NCI-H2107 (cell line): Measurements from ENCODE around the gene XIRP2.
"Not testable (repeated sequence)": the region's sequence is repeated elsewhere in the genome, so short reads cannot be mapped to it uniquely, and the experiment has no call there.

Experiments used
- DNase-seq: peaks from one replicate; lab custom pipeline; 2025; lab: John Stamatoyannopoulos, UW

The XIRP2 gene

DNA sequence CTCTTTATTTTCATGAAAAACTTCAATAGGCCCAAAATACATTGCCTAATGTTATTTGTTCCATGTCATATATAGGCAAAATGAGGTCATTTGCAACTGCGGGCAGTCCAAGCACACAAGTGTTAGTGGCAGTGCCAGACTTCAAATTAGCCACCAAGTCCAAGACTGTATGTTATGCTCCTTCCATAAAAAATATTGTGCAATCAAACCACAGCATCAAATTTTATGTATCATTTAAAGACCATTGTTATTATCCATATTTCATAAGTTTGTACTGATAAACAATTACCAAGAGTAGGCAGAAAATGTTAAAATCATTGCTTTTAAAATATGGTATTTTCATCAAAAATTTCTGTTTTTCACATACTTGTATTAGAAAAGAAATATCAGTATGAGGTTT, 54.1 kb downstream of the XIRP2 start:
- DNase-seq, result no peak

DNA sequence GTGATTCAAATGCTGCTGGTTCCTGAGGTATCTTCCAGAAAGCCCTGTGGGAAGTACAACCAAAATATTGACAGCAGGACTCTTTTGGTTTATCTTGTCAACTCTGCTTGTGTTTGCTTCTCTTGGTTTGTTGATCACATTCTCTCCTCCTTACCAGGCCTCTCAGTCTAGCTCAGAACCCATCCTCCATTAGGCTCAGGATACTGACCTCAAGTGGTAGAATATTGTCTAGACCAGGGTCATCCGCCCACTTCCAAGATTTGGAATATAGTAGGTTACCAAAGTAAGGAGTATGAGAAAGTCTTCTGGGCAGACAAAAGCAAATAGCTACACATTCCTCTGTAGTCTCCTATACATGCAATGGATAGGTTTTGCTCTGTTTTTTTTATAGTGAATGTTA, 56.6 kb downstream of the XIRP2 start:
- DNase-seq, result no peak

DNA sequence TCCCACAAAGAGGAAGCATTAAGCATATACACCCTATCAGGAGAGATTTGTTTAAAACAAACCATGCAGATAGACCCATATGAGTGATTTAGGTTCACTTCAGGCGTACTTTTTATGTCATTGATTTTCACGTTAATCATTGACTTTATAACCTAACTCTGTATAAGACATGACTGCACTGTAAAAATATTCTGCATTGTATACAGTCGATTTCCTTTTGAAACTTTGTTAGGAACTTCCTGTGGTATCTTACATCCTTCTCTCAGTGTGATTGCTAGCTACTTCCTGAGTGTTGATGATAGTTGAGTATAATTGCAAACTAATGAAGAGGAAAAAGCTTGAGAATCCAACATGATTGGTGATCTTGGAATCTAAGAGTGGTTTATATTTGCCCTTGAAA, 69.4 kb downstream of the XIRP2 start:
- DNase-seq, result no peak

DNA sequence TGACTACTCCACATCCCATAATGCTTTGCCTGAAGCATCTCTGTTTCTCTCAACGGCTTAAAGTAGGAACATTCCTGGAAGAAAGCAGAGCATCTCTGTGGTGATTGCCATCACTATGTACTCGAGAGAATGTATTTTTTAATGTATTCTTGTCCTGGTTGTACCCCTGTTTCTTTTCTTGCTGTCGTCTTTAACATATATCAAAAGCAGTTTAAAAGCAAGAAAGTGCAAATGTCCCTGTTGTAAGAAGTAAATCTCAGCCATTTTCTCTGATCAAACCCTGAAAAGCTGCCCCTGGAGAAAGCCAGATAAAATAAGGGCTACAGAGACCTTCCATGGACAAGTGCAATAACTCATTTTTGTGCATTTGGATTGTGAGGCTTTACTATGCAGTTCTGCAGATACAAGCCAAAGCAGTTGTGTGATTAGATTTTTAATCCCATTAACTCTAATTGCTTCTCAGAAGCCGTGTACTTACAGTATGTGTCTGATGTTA, 70.8 kb downstream of the XIRP2 start:
- DNase-seq, result no peak

DNA sequence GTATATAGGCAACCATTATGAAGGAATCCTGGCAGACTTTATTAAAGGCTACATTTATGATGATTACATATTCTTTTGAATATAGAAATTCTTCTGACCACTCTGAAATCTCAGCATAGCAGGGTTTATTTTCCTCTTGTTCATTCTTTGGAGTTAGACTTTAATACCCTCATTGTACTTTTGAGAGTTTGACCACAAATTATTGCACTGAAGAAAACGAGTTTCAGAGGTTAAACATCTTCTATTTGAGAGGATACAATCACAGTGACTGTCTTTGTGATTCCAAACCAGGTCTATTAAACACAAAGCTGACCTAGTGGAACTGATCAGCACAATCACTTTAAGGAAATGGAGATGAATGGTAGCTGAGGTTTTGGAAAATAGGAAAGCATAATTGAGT, 71.3 kb downstream of the XIRP2 start:
- no peak for DNase-seq

DNA sequence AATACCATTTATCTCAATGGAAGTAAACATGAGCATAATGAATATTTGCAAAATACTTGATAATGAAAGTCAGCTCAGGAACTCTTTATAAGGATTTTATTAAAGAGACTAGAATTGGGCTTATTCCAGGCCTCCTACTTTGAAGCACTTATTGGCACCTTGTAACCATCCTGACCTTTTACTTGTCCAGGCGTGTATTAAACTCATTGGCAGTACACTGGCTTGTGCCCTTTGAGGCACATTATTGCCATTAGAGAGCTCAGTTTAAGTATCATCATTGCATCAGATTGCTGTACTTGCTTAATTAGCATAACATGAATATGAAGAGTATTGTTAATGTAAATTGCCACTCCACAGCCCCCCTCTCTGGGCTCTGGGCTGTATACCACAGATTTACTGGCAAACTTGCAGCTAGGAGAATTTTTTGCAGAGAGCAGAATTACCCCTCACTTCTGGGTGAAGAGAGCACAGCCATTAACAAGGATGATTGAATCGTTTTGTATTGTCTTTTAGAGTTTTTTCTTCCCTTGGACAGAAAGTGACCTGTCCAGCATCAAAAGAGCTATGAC, 72.5 kb downstream of the XIRP2 start:
- no peak for DNase-seq

DNA sequence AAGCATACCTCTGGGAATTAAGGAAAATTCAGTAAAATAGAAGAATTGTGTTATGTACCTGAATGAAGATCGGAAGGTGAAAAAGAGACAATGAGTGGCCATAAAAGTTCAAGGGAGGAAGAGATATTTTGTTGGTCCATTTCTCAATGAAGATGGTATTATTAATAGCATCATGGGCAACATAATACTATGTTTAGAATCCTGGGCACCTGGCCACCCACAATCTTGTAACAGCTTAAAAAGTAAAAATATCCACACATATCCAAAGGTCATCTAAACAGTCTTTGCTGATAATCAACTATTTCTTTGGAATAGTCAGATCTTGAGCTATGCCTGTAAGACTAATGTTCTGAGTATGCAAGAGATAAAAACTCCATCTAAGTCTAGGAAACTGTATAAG, 73.7 kb downstream of the XIRP2 start:
- no peak for DNase-seq

DNA sequence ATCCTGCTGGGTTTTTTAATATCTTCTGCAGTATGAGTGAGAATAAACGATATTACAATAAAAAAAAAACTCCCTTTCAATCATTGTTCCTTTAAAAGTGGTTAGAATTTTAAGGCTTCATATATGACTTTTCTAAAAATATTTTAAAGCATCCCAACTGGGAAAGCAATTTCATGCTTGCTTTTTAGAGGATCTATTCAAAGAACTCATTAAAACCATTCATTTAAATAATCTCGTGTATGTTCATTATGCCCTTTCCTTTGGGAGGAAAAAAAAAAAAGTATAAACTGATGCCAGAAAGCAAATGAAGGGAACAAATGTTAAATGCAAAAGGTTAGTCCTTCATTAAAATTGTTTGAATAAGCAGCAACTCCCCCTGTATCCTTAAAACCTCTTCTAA, 81.2 kb downstream of the XIRP2 start:
- no peak for DNase-seq

DNA sequence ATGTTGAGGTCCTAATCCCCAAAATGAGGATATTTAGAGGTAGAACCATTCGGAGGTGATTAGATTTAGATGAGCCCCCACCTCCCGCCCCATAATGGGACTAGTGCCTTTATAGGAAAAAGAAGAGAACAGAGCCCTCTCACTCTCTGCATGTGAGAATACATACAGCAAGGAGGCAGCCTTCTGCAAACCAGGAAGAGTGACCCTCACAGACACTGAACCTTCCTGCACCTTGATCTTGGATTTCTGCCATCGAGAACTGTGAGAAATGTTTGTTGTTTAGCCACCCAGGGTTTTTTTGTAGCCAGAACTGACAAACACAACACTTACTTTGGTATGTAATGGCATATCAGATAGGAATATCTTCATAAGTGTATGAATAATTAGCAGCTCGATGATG, 83.7 kb downstream of the XIRP2 start:
- no peak for DNase-seq

DNA sequence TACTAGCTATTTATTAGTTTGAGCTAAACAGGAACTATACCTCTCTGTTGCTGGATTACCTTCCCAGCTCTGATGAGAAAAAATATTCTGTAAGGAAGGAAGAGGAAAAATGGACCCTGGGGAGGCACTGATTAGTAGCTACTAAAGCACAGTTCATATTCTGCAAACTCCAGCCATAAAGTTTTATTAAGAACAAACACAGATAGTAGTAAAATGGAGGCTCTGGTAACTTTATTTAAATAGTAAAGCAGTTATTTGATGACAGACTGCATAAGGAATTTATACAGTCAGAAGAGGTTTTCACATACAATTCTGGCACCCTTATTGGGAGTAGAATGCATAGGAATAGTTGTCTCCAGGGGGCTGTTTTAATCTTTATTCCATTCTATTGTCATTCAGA, 84.1 kb downstream of the XIRP2 start:
- DNase-seq, result no peak

DNA sequence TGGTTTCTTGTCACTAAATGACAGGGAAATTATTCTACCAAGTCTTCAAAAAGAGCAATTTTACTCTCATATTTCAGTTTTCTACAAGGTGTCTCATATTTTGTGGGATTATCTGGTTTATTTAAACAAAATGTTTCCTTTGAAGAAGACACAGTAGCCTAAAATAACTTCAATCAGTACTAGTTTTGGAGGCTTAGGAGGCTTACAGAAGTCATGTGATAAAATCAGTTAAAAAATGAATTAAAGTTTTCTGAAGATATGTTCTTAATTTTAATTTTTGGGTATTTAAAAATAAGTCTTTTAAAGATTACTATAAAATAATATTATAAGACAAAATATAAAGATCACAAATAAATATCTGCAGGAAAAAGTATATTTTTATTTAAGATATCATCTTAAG, 95.9 kb downstream of the XIRP2 start:
- DNase-seq, result no peak

DNA sequence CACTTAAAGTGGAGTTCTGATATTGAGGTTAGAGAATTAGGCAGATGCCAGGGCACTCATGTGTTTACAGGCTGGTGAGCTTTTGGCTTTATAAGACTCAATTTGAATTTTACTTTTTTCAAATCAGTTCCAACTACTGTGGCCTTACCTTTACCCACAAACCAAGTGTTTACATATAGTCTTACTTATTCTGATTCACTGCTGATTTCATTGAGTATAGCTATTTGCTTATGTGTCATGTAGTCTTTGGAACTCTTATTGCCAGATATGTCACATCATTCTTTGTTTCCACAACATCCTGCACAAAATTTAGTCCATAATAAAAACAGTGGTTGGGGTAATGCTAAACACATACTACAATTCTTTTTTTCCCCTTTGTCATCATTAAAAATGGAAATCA, 96.5 kb downstream of the XIRP2 start:
- DNase-seq, result no peak

DNA sequence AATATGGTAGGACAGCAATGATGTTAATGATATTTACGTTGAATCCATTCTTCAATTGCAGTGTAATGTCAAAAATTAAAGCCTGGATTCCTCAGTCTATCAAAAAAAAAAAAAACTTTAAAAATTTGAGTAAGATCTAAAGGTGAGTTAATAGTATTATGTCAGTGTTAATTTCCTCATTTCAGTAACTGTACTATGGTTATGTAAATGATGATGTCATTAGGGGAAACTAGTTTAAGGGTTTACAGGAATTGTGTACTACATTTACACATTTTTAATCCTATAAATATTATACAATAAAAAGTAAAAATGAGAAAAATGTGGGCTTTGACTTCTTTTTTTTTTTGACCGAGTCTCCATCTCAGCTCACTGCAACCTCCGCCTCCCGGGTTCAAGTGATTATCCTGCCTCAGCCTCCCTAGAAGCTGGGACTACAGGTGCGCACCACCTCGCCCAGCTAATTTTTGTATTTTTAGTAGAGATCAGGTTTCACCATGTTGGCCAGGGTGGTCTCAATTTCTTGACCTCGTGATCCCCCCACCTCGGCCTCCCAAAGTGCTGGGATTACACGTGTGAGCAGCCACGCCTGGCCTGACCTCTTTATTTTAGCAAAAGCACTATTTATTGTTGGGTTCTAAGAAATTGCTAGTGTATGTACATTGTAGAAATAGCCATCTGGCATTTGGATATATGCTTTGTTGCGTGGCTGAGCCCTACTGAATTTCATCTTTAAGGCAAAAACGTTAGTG, 106.5 kb downstream of the XIRP2 start:
- no peak for DNase-seq

DNA sequence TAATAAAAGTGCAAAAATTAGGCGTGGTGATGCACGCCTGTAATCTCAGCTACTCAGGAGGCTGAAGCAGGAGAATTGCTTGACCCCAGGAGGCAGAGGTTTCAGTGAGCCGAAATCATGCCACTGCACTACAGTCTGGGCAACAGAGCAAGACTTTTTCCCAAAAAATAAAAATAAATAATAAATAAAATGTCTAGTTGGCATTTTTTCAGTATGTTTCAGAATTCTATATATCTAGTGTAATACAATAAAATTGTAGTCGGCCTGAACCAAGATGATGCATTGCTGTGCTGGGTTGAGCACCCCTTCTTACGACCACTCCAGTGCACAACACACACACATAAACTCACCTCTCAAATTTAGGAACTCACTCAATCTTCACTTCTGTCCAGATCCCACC, 108.2 kb downstream of the XIRP2 start:
- no peak for DNase-seq

DNA sequence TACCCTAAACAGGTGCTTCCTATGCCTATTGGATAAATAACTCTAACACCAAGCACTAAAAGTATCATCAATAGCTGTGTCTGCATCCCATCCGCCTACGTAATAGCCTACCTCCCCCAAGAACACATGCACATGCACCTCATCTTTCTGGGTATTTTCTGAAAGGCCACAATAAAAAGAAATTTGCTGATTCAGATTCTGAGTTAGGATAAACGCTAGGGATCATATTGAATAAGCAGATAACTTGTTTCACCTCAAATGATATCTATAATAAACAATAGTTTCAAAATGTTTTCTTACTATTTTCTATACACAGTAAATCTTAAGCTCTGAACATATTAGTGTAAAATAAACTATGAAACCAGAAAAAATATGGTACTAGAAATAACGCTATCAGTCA, 112.9 kb downstream of the XIRP2 start:
- no peak for DNase-seq

DNA sequence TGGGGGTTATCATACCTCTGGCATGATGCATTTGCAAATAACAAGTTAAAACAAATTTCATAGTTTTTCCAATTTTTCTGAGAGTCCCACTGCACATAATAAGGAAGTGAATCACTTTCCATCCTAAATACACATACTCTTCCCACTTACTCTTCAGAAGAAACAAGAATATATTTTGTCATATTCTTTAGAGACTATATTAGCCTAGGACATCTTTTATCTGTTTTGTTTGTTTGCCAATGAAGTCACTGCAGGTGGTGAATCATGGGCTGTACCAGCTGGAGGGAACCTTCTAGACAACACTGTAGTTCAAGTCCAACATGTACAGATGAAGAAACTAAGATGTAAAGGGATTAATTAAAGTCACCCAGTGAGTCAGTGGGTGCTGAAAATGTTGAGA, 116.8 kb downstream of the XIRP2 start:
- no peak for DNase-seq

DNA sequence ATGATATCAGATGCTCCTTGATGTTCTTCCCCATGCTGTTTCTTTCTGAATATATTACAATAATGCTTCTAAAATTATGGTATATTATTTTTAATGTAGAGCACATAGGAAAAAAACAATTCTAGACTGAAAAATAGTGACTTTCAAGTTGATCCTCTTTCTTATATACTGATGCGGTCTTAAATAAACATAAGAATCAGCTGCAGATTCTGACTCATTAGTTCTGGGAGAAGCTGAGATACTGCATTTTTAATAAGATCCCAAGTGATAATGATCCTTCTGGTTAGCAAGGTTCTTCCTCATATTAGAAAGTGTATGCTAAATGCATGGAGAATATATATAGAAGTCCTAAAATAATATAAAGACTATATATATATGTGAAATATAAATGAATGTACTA, 124.9 kb downstream of the XIRP2 start:
- DNase-seq, result no peak

DNA sequence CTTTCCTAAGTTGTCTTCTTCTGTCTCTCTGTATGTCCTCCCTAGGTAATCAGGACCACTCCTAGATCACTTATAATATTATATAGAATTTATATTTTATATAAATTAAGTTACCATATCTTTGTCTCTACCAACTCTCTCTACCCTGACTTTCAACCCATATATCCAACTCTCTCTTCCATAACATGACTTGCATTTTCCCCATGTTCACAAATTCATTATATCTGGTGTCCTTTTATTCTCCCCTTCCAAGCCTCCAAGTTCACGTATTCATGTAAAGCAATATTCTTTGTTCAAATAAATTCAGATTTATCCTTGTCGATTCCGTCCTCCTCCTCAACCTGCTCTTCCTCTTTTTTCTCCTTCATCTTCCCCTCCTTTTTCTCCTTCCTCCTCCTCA, 127.5 kb downstream of the XIRP2 start:
- DNase-seq, result no peak

DNA sequence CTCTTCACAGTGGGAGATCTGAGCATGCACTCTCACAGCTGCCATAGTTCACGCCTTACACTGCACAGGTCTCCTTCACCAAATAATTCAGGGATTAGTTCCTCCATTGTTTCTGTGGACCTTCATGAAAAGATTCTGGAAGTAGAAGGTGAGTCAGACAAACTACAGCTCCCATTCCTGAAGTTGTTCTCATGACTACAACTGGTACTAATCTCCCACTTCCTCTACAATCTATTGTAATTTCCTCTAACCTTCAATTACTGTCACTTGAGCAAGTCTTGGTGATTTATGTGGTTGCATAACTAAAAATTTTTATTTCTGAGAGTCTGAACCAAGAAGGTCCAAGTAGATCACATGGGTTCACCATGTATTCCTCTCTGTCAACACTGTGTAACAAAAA, 128.7 kb downstream of the XIRP2 start:
- DNase-seq, result no peak

DNA sequence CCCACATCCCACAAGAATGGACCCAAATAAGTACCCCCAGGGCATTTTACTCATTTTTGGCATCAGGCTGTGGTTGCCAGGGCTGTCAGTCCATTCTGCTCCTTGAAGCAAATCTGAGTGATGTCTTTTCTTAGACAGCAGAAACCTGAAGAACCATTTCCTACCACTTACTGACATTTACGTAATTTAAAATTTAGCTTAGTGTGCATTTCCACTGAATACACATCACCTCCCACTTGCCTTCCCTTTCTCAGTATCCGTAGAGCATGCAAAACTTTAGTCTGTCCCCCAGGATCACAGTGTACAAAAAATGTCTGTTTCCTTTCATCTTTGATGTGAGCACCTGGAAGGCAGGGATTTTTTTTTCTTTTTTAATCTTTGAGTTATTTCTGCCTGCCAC, 130.3 kb downstream of the XIRP2 start:
- DNase-seq, result no peak

DNA sequence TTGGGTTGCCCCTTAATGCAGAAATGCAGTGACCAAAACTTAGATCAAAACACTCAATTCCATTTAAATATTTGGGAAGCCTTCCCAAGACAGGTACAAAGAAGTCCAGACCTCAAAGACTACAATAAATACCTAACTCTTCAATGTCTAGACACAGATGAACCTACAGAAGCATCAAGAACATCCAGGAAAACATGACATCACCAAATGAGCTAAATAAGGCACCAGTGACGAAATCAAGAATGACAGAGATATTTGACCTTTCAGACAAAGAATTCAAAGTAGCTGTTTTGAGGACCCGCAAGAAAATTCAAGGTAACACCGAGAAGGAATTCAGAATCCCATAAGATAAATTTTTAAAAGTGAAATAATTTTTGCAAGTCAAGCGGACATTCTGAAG, 140.2 kb downstream of the XIRP2 start:
- no peak for DNase-seq

DNA sequence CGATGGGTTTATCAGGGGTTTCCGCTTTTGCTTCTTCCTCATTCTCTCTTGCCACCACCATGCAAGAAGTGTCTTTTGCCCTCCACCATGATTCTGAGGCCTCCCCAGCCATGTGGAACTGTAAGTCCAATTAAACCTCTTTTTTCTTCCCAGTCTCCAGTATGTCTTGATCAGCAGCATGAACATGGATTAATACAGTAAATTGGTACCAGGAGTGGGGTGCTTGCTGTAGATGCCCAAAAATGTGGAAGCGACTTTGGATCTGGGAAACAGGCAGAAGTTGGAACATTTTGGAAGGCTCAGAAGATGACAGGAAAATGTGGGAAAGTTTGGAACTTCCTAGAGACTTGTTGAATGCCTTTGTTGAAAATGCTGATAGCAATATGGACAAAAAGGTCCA, 146.7 kb downstream of the XIRP2 start:
- not testable (repeated sequence) for DNase-seq

DNA sequence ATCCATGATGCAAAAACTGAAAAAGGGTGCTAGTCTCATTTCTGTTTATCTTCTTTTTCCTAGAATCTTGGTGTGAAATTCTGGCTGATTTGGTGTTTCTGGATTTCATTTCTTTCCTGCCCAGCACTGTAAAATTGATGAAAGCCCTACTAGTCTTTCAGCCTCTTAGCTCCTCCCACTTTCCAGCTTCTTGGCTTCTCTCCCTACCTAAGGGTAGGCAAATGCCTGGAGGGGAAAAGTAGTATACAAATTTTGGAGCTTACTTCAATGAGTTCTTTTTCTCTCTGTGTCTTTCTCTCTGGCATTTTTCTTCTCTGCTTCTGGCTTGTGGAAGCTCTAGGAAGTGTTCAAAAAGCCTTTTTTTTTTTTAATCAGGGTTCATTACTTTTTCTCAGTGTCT, 160.5 kb downstream of the XIRP2 start:
- DNase-seq, result no peak

DNA sequence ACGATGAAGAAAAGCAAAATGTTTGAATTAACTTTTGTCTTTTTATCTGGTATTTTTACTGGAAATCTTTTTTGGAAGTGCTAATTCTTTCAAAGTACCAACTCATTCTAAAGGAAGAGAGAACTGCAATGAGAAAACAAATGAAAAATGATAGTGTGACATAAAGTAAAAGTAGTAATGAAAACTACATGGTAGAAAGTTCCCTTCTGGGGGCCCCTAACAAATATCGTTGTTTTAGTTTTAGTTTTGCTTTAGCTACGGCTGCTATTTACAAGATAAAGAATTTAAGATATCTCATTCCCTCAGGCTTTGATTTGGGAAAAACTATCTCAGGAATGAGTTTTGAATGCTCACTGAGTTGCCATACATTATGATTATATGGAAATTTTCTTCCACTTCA, 161.4 kb downstream of the XIRP2 start:
- no peak for DNase-seq
